ENCODE data around the gene DECR2.
"Not testable (repeated sequence)": the region's sequence is repeated elsewhere in the genome, so short reads cannot be mapped to it uniquely, and the experiment has no call there.

Gene DECR2

GRCh38 chr16:386641-387156, 15.0 kb upstream of the DECR2 start (continued):
- TF ChIP-seq CTCF (tag by site-specific recombination; IDR thresholded peaks at IDR 0.05) (peak; percentile 47), ZNF16 (tag by site-specific recombination; IDR thresholded peaks at IDR 0.05; ENCODE audit: low read depth) (no peak), ZNF311 (tag by site-specific recombination; IDR thresholded peaks at IDR 0.05; ENCODE audit: borderline replicate concordance) (no peak), ZNF175 (tag by site-specific recombination; IDR thresholded peaks at IDR 0.05) (no peak), ZNF146 (tag by site-specific recombination; IDR thresholded peaks at IDR 0.05) (no peak), ZBTB1 (tag by site-specific recombination; IDR thresholded peaks at IDR 0.05) (no peak), ZNF350 (tag by site-specific recombination; IDR thresholded peaks at IDR 0.05) (no peak), ZNF398 (tag by site-specific recombination; IDR thresholded peaks at IDR 0.05) (no peak), ZNF501 (tag by site-specific recombination; IDR thresholded peaks at IDR 0.05) (no peak), FEZF1 (tag by site-specific recombination; IDR thresholded peaks at IDR 0.05) (no peak), ZNF76 (tag by site-specific recombination; IDR thresholded peaks at IDR 0.05; ENCODE audit: borderline replicate concordance, low read depth) (no peak)

- H3K4me3 ChIP-seq (ENCODE audit: low read depth, low read length); H3K36me3 ChIP-seq (ENCODE audit: control insufficient read depth in 2 of 2, insufficient read depth in 1 of 2, low read length in 2 of 2); H3K9me3 ChIP-seq (ENCODE audit: control insufficient read depth, insufficient read depth, low read depth, low read length); H3K27ac ChIP-seq (ENCODE audit: extremely low read depth, low read depth, low read length); CTCF ChIA-PET; H3K4me1 ChIP-seq (ENCODE audit: control insufficient read depth, insufficient read depth, low read length): not testable (repeated sequence)
- TF ChIP-seq REST (tag by site-specific recombination; IDR thresholded peaks at IDR 0.05) (peak; percentile 72), ZNF362 (tag by site-specific recombination; IDR thresholded peaks at IDR 0.05) (peak; percentile 47), SCRT2 (tag by site-specific recombination; IDR thresholded peaks at IDR 0.05) (0 out of 2 replicates have a peak, but pooled peaks have one; percentile 23), ZBTB20 (tag by site-specific recombination; IDR thresholded peaks at IDR 0.05) (peak; percentile 76), ZBTB17 (tag by site-specific recombination; IDR thresholded peaks at IDR 0.05) (peak; percentile 46; the same call in 1 of the 2 replicates), SCRT1 (tag by site-specific recombination; IDR thresholded peaks at IDR 0.05; ENCODE audit: borderline replicate concordance) (0 out of 2 replicates have a peak, but pooled peaks have one; percentile 25)
- POLR2A ChIA-PET: interaction anchor here (0.7 kb wide), 1 partner anchor 8 kb away, joined by 3 read pairs; no protein-coding TSS in a partner anchor
Measured at GRCh38 chr16:387761-388666, 13.7 kb upstream of the DECR2 start.
